Natural killer cell (primary cell): ENCODE measurements around the gene DHX34. TPM values are rescaled to one million over a fixed set of nuclear protein-coding genes. Genes with fewer than 3 reads are reported as not detected.
A peak's percentile ranks its signal among the peaks of the same experiment; 100 is the strongest.

Source experiments
- ATAC-seq, 3 donors: fragments of 150-1000 bp in 2 of 3; fragments of 200-7000 bp in 1 of 3; cut with Tn5 transposase; 1 replicate in 1 of 3; 2 replicates in 2 of 3; pipeline ENCODE4 v1.10.0; 2021; ENCODE audit warnings: mild to moderate bottlenecking in 2 of 3, moderate library complexity in 2 of 3
- DNase-seq, 2 donors: peaks; one replicate each; pipeline versions ENCODE4 v3.0.0 to v3.0.0-alpha.2; 2013 to 2021; ENCODE audit warnings: mixed read lengths in 1 of 2
- H3K27ac ChIP-seq: one replicate; pipeline ENCODE4 v1.5.1; 2013; ENCODE audit warnings: mild to moderate bottlenecking, low read length
- H3K27me3 ChIP-seq: one replicate; pipeline ENCODE4 v1.6.1; 2013; ENCODE audit warnings: low read length; ENCODE audit not compliant: control insufficient read depth, insufficient read depth
- H3K36me3 ChIP-seq: one replicate; pipeline ENCODE4 v1.6.1; 2013; ENCODE audit warnings: low read length; ENCODE audit not compliant: control insufficient read depth, insufficient read depth
- H3K4me1 ChIP-seq: one replicate; pipeline ENCODE4 v1.6.1; 2013; ENCODE audit warnings: low read length; ENCODE audit not compliant: control insufficient read depth, insufficient read depth
- H3K4me3 ChIP-seq: one replicate; pipeline ENCODE4 v1.5.1; 2013; ENCODE audit warnings: low read length
- H3K9me3 ChIP-seq: one replicate; pipeline ENCODE4 v1.6.1; 2013; ENCODE audit warnings: low read length; ENCODE audit not compliant: control insufficient read depth, insufficient read depth
- H3K27ac Mint-ChIP-seq, 2 donors: one replicate each; pipeline ENCODE4 v1.8.0; 2022; ENCODE audit warnings: mild to moderate bottlenecking in 2 of 2, mixed read lengths in 2 of 2, moderate library complexity in 1 of 2
- H3K27me3 Mint-ChIP-seq, 2 donors: one replicate each; pipeline ENCODE4 v1.8.0; 2022; ENCODE audit warnings: low read depth in 2 of 2, mixed read lengths in 2 of 2
- H3K36me3 Mint-ChIP-seq: one replicate; pipeline ENCODE4 v1.8.0; 2022; ENCODE audit warnings: mixed read lengths
- H3K4me1 Mint-ChIP-seq, 2 donors: one replicate each; pipeline ENCODE4 v1.8.0; 2022; ENCODE audit warnings: mixed read lengths in 2 of 2
- H3K4me3 Mint-ChIP-seq: one replicate; pipeline ENCODE4 v1.8.0; 2022; ENCODE audit warnings: mild to moderate bottlenecking, moderate library complexity, mixed read lengths
- H3K9me3 Mint-ChIP-seq, 2 donors: one replicate each; pipeline ENCODE4 v1.8.0; 2022; ENCODE audit warnings: mixed read lengths in 2 of 2
- CTCF ChIP-seq: fragments of 200-600 bp; IDR thresholded peaks from one replicate; pipeline ENCODE4 v1.8.0; 2022; ENCODE audit warnings: antibody characterized with exemption
- WGBS: methylation state at CpG from one replicate; pipeline ENCODE4 v1.1.7; 2013; ENCODE audit warnings: missing lambda C conversion rate; ENCODE audit not compliant: insufficient coverage; 5-methylcytosine and 5-hydroxymethylcytosine counted together
- intact Hi-C: fragments of 100-400 bp; cut with micrococcal nuclease; formaldehyde crosslinking; loops from one replicate; pipeline ENCODE4 v1.14.2; 2022
- total RNA-seq, 4 donors: library from RNA; stranded (reverse); fragments of 120-200 nt in 1 of 4; gene quantifications; one replicate each; pipeline versions ENCODE4 v1.2.3 to v1.2.4, GENCODE V29; 2013 to 2022

The DHX34 gene
- total RNA-seq, 3 donors from 2014 or later (not counting 1 experiment from before 2014, with no cell fraction given), result 19.8 to 25.9 (median 20.0) TPM

- H3K4me3 Mint-ChIP-seq, result no peak overlapping the region
- H3K4me1 Mint-ChIP-seq, result no peaks in the 10 kb centered on the region
- ATAC-seq (no peak), DNase-seq (no peak)
- H3K27me3 ChIP-seq, result no peaks in the 10 kb centered on the region
- no peak overlapping the region for H3K27ac Mint-ChIP-seq
- H3K4me3 ChIP-seq, result no peak overlapping the region
- WGBS, result 89% methylated on average over 9 of the region's 10 CpGs
- H3K36me3 Mint-ChIP-seq, result no peaks in the 10 kb centered on the region
- H3K9me3 ChIP-seq, result no peaks in the 10 kb centered on the region
- peaks cover 19% of the 10 kb centered on the region in 2 donors for H3K27me3 Mint-ChIP-seq
- no peaks in the 10 kb centered on the region for H3K9me3 Mint-ChIP-seq
- H3K27ac ChIP-seq, result no peak overlapping the region
- peaks cover 3% of the 10 kb centered on the region for H3K4me1 ChIP-seq
- TF ChIP-seq CTCF, result no peak
- no peaks in the 10 kb centered on the region for H3K36me3 ChIP-seq
- intact Hi-C loops, result no loop called here
Observed at GRCh38 chr19:47313754-47314295, 35.3 kb upstream of the DHX34 start.

- no peak overlapping the region for H3K27ac ChIP-seq
Observed at GRCh38 chr19:47315125-47315821, 33.8 kb upstream of the DHX34 start.

GRCh38 chr19:47316513-47316912 is 32.6 kb upstream of the DHX34 start:
- no peaks in the 10 kb centered on the region for H3K36me3 ChIP-seq
- intact Hi-C loops, result no loop called here
- no peak for ATAC-seq
- H3K4me3 Mint-ChIP-seq, result no peak overlapping the region
- 86% methylated on average over 4 of the region's 4 CpGs for WGBS
- no peak overlapping the region for H3K4me3 ChIP-seq
- no peaks in the 10 kb centered on the region for H3K4me1 Mint-ChIP-seq
- H3K27me3 Mint-ChIP-seq, result peaks cover 0 to 18% of the 10 kb centered on the region in 2 donors
- no peak overlapping the region for H3K27ac Mint-ChIP-seq
- H3K9me3 Mint-ChIP-seq, result no peaks in the 10 kb centered on the region
- H3K4me1 ChIP-seq, result no peaks in the 10 kb centered on the region
- H3K36me3 Mint-ChIP-seq, result no peaks in the 10 kb centered on the region
- no peaks in the 10 kb centered on the region for H3K9me3 ChIP-seq
- no peak for DNase-seq
- H3K27ac ChIP-seq, result no peak overlapping the region
- peaks cover 3% of the 10 kb centered on the region for H3K27me3 ChIP-seq
- TF ChIP-seq CTCF, result no peak

More at GRCh38 chr19:47315125-47315821, 33.8 kb upstream of the DHX34 start:
- Mint-ChIP-seq H3K4me1 (no peaks in the 10 kb centered on the region), H3K4me3 (no peak overlapping the region), H3K27me3 (peaks cover 11 to 16% of the 10 kb centered on the region in 2 donors), H3K36me3 (no peaks in the 10 kb centered on the region), H3K9me3 (no peaks in the 10 kb centered on the region), H3K27ac (peak overlapping the region in 1 of 2 donors; percentile 58)
- 47% methylated on average over 12 of the region's 12 CpGs for WGBS
- no peaks in the 10 kb centered on the region for H3K9me3 ChIP-seq
- intact Hi-C loops, result no loop called here
- peak; percentile 53 to 86 (median 56) for ATAC-seq
- no peak for TF ChIP-seq CTCF
- no peaks in the 10 kb centered on the region for H3K36me3 ChIP-seq
- no peak overlapping the region for H3K4me3 ChIP-seq
- DNase-seq, result peak in 1 of 2 donors; percentile 25
- H3K27me3 ChIP-seq, result no peaks in the 10 kb centered on the region
- H3K4me1 ChIP-seq, result no peaks in the 10 kb centered on the region
